ENCODE measurements around the gene CDNF.
"Not testable (repeated sequence)": the region's sequence is repeated elsewhere in the genome, so short reads cannot be mapped to it uniquely, and the experiment has no call there.

CDNF gene

GRCh38 chr10:14876764-14877163 lies 38.9 kb upstream of the CDNF start:
- H3K4me3 ChIP-seq (ENCODE audit: control insufficient read depth, low read depth, low read length), result no peak overlapping the region
- no peak for DNase-seq (ENCODE audit: low read depth)
- no peak for TF ChIP-seq CTCF (conservative IDR thresholded peaks at IDR 0.05; ENCODE audit: control insufficient read depth, insufficient read depth, low read depth, low read length)

- TF ChIP-seq CTCF (conservative IDR thresholded peaks at IDR 0.05; ENCODE audit: control insufficient read depth, insufficient read depth, low read depth, low read length), result no peak
- no peak for DNase-seq (ENCODE audit: low read depth)
- no peak overlapping the region for H3K4me3 ChIP-seq (ENCODE audit: control insufficient read depth, low read depth, low read length)
Observed at GRCh38 chr10:14875941-14876340, 38.1 kb upstream of the CDNF start.

- H3K4me3 ChIP-seq (ENCODE audit: control insufficient read depth, low read depth, low read length), result no peak overlapping the region
- no peak for TF ChIP-seq CTCF (conservative IDR thresholded peaks at IDR 0.05; ENCODE audit: control insufficient read depth, insufficient read depth, low read depth, low read length)
- peak; percentile 58 for DNase-seq (ENCODE audit: low read depth)
Observed at GRCh38 chr10:14873090-14873760, 35.4 kb upstream of the CDNF start.

- not testable (repeated sequence) for DNase-seq (ENCODE audit: low read depth); H3K4me3 ChIP-seq (ENCODE audit: control insufficient read depth, low read depth, low read length)
Observed at GRCh38 chr10:14864871-14865270, 27.0 kb upstream of the CDNF start.

GRCh38 chr10:14864466-14864865 lies 26.6 kb upstream of the CDNF start:
- H3K4me3 ChIP-seq (ENCODE audit: control insufficient read depth, low read depth, low read length); DNase-seq (ENCODE audit: low read depth): not testable (repeated sequence)

- no peak for TF ChIP-seq CTCF (conservative IDR thresholded peaks at IDR 0.05; ENCODE audit: control insufficient read depth, insufficient read depth, low read depth, low read length)
- DNase-seq (ENCODE audit: low read depth), result no peak
- no peak overlapping the region for H3K4me3 ChIP-seq (ENCODE audit: control insufficient read depth, low read depth, low read length)
Observed at GRCh38 chr10:14860791-14861190, 23.0 kb upstream of the CDNF start.

- no peak overlapping the region for H3K4me3 ChIP-seq (ENCODE audit: control insufficient read depth, low read depth, low read length)
- DNase-seq (ENCODE audit: low read depth), result no peak
- TF ChIP-seq CTCF (conservative IDR thresholded peaks at IDR 0.05; ENCODE audit: control insufficient read depth, insufficient read depth, low read depth, low read length), result no peak
Observed at GRCh38 chr10:14859775-14860174, 21.9 kb upstream of the CDNF start.

- TF ChIP-seq CTCF (conservative IDR thresholded peaks at IDR 0.05; ENCODE audit: control insufficient read depth, insufficient read depth, low read depth, low read length), result no peak
- H3K4me3 ChIP-seq (ENCODE audit: control insufficient read depth, low read depth, low read length), result no peak overlapping the region
- no peak for DNase-seq (ENCODE audit: low read depth)
Observed at GRCh38 chr10:14859043-14859442, 21.2 kb upstream of the CDNF start.
